OCI-LY3 (cell line): Measurements from ENCODE around the gene SAPCD1.

ENCODE experiments used
- H2AFZ ChIP-seq: fragments of 200-600, 300-600 bp; shearing (Covaris generic); 2 replicates; pipeline ENCODE4 v1.6.0; 2014; ENCODE audit warnings: antibody characterized with exemption, low read depth, low read length
- H3K27ac ChIP-seq: fragments of 200-600, 300-600 bp; sonication (generic); 2 replicates; pipeline ENCODE4 v1.5.1; 2014; ENCODE audit warnings: mild to moderate bottlenecking, low read length, moderate library complexity, mixed read lengths
- H3K27me3 ChIP-seq: fragments of 200-600, 300-600 bp; sonication (generic); 2 replicates; pipeline ENCODE4 v1.6.1; 2014; ENCODE audit warnings: low read depth, low read length, mixed read lengths
- H3K36me3 ChIP-seq: fragments of 200-600, 300-600 bp; sonication (generic); replicated peaks from 2 replicates; pipeline ENCODE3; 2014; ENCODE audit warnings: low read depth, low read length, mixed read lengths
- H3K4me1 ChIP-seq: fragments of 300-600, 200-600 bp; sonication (generic); 2 replicates; pipeline ENCODE4 v1.6.1; 2014; ENCODE audit warnings: low read length, mixed read lengths
- H3K4me2 ChIP-seq: fragments of 200-600, 300-600 bp; sonication (generic); 2 replicates; pipeline ENCODE4 v1.6.1; 2014; ENCODE audit warnings: low read length, mixed read lengths
- H3K4me3 ChIP-seq: fragments of 300-600, 200-600 bp; sonication (generic); 2 replicates; pipeline ENCODE4 v1.5.1; 2014; ENCODE audit warnings: antibody characterized with exemption, mild to moderate bottlenecking, low read length, moderate library complexity
- H3K79me2 ChIP-seq: fragments of 300-600, 200-600 bp; shearing (Covaris generic); 2 replicates; pipeline ENCODE4 v1.6.1; 2014; ENCODE audit warnings: mild to moderate bottlenecking, low read length, mixed read lengths
- H3K9ac ChIP-seq: fragments of 300-600, 200-600 bp; shearing (Covaris generic); 2 replicates; pipeline ENCODE4 v1.6.0; 2014; ENCODE audit warnings: mild to moderate bottlenecking, low read length, moderate library complexity
- H3K9me3 ChIP-seq: fragments of 200-600, 300-600 bp; shearing (Covaris generic); 2 replicates; pipeline ENCODE4 v1.6.1; 2014; ENCODE audit warnings: low read length, mixed read lengths; ENCODE audit not compliant: insufficient read depth
- H4K20me1 ChIP-seq: fragments of 200-600, 300-600 bp; sonication (generic); 2 replicates; pipeline ENCODE4 v1.6.1; 2016; ENCODE audit warnings: low read length, mixed read lengths; ENCODE audit not compliant: insufficient read depth
- EZH2phosphoT487 ChIP-seq: fragments of 200-600 bp; shearing (Covaris generic); IDR thresholded peaks from 2 replicates; pipeline ENCODE4 v1.6.1; 2018; ENCODE audit warnings: antibody characterized with exemption, mixed run types, low read depth
- TF ChIP-seq, protein P1 (sequence below): fragments of 200-600, 300-600 bp; sonication (generic); IDR thresholded peaks from 2 replicates; pipeline ENCODE4 v1.5.1; 2014; ENCODE audit warnings: antibody characterized with exemption, low read length, low read depth

Gene SAPCD1

DNA sequence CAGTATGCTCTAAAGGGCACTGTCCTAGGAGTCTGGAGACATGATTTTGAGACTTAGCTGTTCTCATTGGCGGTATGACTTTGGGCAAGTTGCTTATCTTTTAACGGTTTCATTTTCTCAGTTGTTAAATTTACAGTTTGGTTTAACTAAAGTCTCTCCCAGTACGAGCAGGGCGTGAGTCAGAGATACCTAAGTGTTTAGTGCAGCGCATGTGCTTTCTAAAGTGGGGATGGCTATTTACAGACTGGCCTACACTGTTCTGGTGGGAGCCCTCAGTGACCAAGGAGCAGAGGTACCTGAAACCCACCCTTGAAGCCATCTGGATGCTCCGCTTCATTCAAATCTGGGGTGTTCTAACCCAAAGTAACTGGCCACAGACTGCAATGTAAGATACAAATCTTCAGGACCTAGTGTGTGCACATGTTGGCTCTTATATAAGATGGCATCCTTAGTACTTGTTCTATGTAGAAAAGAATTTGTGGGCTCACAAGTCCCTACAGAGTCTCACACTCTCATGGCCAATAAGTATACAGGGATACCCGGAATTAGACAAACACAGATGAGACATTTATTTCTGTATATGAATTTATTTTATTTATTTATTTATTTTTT, 11.9 kb upstream of the SAPCD1 start:
- Histone ChIP-seq H3K4me3 (no peak overlapping the region), H3K27me3 (no peaks in the 10 kb centered on the region)

DNA sequence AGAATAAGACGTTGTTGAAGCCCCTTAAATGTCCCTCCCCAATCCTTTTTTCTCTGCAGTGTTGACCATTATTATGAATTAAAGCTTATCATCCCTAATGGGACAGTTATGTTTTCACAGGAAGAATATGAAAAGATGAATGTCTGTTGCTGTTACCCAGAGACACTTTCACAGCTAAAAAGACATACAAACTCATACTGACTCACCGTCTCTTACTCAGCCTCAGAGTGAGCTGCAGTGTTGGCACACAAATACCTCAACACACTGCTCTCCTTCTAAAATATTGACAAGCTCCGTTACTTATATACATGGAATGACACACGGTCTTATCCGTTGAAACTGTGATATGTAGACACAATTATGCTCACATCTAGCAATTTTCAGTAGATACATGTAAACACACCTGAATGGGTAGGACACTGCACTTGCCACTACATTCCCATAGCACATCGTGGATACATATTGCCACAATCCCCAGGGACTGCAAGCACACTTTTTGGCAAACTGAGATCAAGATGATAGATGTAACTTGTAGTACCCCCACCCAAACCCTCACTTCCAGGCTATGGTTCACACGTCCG, 9.6 kb upstream of the SAPCD1 start:
- Histone ChIP-seq H3K36me3 (peaks cover 4% of the 10 kb centered on the region), H3K27ac (no peak overlapping the region), H4K20me1 (no peaks in the 10 kb centered on the region), H3K27me3 (no peaks in the 10 kb centered on the region), H3K4me1 (no peaks in the 10 kb centered on the region), H3K4me2 (no peak overlapping the region), H3K79me2 (no peaks in the 10 kb centered on the region), H2AFZ (no peak overlapping the region), H3K4me3 (no peak overlapping the region), H3K9ac (no peak overlapping the region), H3K9me3 (no peaks in the 10 kb centered on the region)
- TF ChIP-seq EZH2phosphoT487: no peak
- TF ChIP-seq, protein P1, sequence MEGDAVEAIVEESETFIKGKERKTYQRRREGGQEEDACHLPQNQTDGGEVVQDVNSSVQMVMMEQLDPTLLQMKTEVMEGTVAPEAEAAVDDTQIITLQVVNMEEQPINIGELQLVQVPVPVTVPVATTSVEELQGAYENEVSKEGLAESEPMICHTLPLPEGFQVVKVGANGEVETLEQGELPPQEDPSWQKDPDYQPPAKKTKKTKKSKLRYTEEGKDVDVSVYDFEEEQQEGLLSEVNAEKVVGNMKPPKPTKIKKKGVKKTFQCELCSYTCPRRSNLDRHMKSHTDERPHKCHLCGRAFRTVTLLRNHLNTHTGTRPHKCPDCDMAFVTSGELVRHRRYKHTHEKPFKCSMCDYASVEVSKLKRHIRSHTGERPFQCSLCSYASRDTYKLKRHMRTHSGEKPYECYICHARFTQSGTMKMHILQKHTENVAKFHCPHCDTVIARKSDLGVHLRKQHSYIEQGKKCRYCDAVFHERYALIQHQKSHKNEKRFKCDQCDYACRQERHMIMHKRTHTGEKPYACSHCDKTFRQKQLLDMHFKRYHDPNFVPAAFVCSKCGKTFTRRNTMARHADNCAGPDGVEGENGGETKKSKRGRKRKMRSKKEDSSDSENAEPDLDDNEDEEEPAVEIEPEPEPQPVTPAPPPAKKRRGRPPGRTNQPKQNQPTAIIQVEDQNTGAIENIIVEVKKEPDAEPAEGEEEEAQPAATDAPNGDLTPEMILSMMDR: no peak

More for the DNA sequence above, 11.9 kb upstream of the SAPCD1 start:
- TF ChIP-seq, protein P1: no peak
- no peak for TF ChIP-seq EZH2phosphoT487
- H3K27ac ChIP-seq: no peak overlapping the region
- no peak overlapping the region for H3K4me2 ChIP-seq
- no peaks in the 10 kb centered on the region for H3K4me1 ChIP-seq
- H4K20me1 ChIP-seq: no peaks in the 10 kb centered on the region
- no peak overlapping the region for H3K9ac ChIP-seq
- peaks cover 9% of the 10 kb centered on the region for H3K36me3 ChIP-seq
- H3K9me3 ChIP-seq: no peaks in the 10 kb centered on the region
- no peaks in the 10 kb centered on the region for H3K79me2 ChIP-seq
- no peak overlapping the region for H2AFZ ChIP-seq

DNA sequence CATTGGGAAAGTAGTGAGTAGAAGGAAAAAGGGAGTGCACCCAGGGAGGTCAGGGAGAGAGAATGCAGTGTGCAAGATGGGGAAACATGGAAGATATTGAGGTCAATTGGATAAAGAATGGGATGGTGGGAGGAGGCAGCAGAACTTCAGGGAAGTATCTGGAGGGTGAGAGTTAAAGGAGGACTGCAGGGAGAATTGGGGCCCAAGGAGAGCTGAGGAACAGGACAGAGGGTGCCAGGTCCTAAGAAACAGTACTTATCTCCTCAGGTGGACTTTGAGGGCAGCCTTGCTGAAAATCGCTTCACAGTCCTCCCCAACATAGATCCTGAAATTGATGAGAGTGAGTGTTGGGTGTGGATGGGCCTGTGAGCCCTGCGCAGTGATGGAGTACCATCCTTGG, 4.2 kb upstream of the SAPCD1 start:
- H3K79me2 ChIP-seq: no peaks in the 10 kb centered on the region
- no peak overlapping the region for H3K9ac ChIP-seq
- no peaks in the 10 kb centered on the region for H3K4me1 ChIP-seq
- TF ChIP-seq EZH2phosphoT487: no peak
- no peaks in the 10 kb centered on the region for H3K9me3 ChIP-seq
- H3K4me3 ChIP-seq: no peak overlapping the region
- H3K27me3 ChIP-seq: no peaks in the 10 kb centered on the region
- H3K4me2 ChIP-seq: no peak overlapping the region
- no peak overlapping the region for H2AFZ ChIP-seq
- no peaks in the 10 kb centered on the region for H4K20me1 ChIP-seq
- H3K27ac ChIP-seq: no peak overlapping the region
- no peaks in the 10 kb centered on the region for H3K36me3 ChIP-seq

DNA sequence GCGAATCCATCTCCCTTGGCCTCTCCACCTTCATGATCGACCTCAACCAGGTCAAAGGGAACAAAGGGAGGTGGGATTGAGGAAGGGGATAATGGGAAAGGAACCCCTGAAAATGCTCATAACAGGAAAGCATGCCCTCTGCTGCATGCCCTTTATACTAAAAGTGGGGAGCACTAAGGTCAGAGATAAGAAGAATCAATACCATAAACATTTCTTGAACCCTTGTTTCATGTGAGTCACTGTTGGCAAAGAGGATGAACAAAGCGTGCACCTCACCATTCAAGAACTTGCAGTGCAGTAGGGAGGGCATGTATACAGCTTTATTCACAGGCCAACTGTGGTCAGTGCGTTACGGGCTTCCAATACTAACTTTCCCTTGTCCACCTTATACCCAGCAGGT, 1.7 kb upstream of the SAPCD1 start:
- TF ChIP-seq, protein P1: no peak
- no peak for TF ChIP-seq EZH2phosphoT487
- H3K36me3 ChIP-seq: peaks cover 4% of the 10 kb centered on the region
- H3K4me1 ChIP-seq: no peaks in the 10 kb centered on the region
- H3K4me2 ChIP-seq: no peak overlapping the region
- no peaks in the 10 kb centered on the region for H4K20me1 ChIP-seq
- H2AFZ ChIP-seq: no peak overlapping the region
- H3K27ac ChIP-seq: no peak overlapping the region
- no peaks in the 10 kb centered on the region for H3K79me2 ChIP-seq
- no peaks in the 10 kb centered on the region for H3K27me3 ChIP-seq
- no peak overlapping the region for H3K4me3 ChIP-seq
- H3K9ac ChIP-seq: no peak overlapping the region
- H3K9me3 ChIP-seq: no peaks in the 10 kb centered on the region
